B cell (primary cell): ENCODE measurements around the gene LCN15. TPM values are rescaled to one million over a fixed set of nuclear protein-coding genes. Genes with fewer than 3 reads are reported as not detected.
A peak's percentile ranks its signal among the peaks of the same experiment; 100 is the strongest.

Experiments
- ATAC-seq: fragments of 200-7000 bp; cut with Tn5 transposase; one replicate; pipeline ENCODE4 v1.10.0; 2021; ENCODE audit warnings: low read depth, mild to moderate bottlenecking, moderate number of reproducible peaks, moderate library complexity
- CTCF ChIA-PET: fragments of 350-600 bp; sonication (Branson Sonifier 250); formaldehyde crosslinking; loops from one replicate; lab custom pipeline; 2021; ENCODE audit warnings: antibody characterized with exemption, inconsistent platforms; lab: Charles Lee
- POLR2A ChIA-PET: fragments of 350-600 bp; sonication (Branson Sonifier 250); formaldehyde crosslinking; loops from one replicate; lab custom pipeline; 2021; ENCODE audit warnings: antibody characterized with exemption; lab: Charles Lee
- DNase-seq: peaks from one replicate; pipeline ENCODE4 v3.0.0; 2013
- H2AFZ ChIP-seq: 2 replicates; pipeline ENCODE4 v1.6.1; 2012; ENCODE audit warnings: mild to moderate bottlenecking, low read depth, low read length; ENCODE audit not compliant: insufficient read depth, poor library complexity, severe bottlenecking
- H3K27ac ChIP-seq, 2 donors: 1 replicate in 1 of 2; 2 replicates in 1 of 2; pipeline ENCODE4 v1.5.1; 2012 to 2013; ENCODE audit warnings: low read length in 2 of 2, mild to moderate bottlenecking in 2 of 2, moderate library complexity in 1 of 2
- H3K27me3 ChIP-seq, 4 experiments: fragments of 200-600 bp in 1 of 4; sonication (generic) in 1 of 4; replicated peaks in 1 of 4; 1 replicate in 2 of 4; 2 replicates in 2 of 4; pipeline versions ENCODE4 v1.6.1 to v1.7.0; 2013 to 2016; ENCODE audit warnings: low read length in 3 of 4, mild to moderate bottlenecking in 2 of 4, mixed read lengths in 1 of 4, moderate library complexity in 1 of 4; ENCODE audit not compliant: insufficient read depth in 4 of 4, control insufficient read depth in 3 of 4; ENCODE audit errors: control extremely low read depth in 1 of 4
- H3K36me3 ChIP-seq, 2 experiments: replicated peaks in 1 of 2; 1 replicate in 1 of 2; 2 replicates in 1 of 2; pipeline versions ENCODE4 v1.6.1 to v1.7.1; 2013; ENCODE audit warnings: low read length in 1 of 2; ENCODE audit not compliant: insufficient read depth in 2 of 2, control insufficient read depth in 1 of 2; ENCODE audit errors: control extremely low read depth in 1 of 2, extremely low read depth in 1 of 2
- H3K4me1 ChIP-seq, 2 donors: fragments of 200-600 bp in 1 of 2; sonication (generic) in 1 of 2; 1 replicate in 1 of 2; 2 replicates in 1 of 2; pipeline versions ENCODE4 v1.5.1 to v1.6.1; 2013 to 2017; ENCODE audit warnings: low read length in 2 of 2; ENCODE audit not compliant: control insufficient read depth in 2 of 2, insufficient read depth in 2 of 2
- H3K4me2 ChIP-seq: replicated peaks from 2 replicates; pipeline ENCODE3; 2012; ENCODE audit warnings: mild to moderate bottlenecking, low read depth, low read length; ENCODE audit not compliant: poor library complexity, severe bottlenecking
- H3K4me3 ChIP-seq, 5 experiments: fragments of 200-600 bp in 1 of 5; sonication (generic) in 1 of 5; 1 replicate in 3 of 5; 2 replicates in 2 of 5; pipeline versions ENCODE4 v1.5.1 to v1.7.0; 2011 to 2016; ENCODE audit warnings: low read length in 4 of 5, mild to moderate bottlenecking in 4 of 5, low read depth in 2 of 5, control low read depth in 1 of 5, moderate library complexity in 1 of 5; ENCODE audit not compliant: insufficient read depth in 1 of 5; ENCODE audit errors: control extremely low read depth in 1 of 5, extremely low read depth in 1 of 5
- H3K79me2 ChIP-seq: fragments of 200-600 bp; sonication (generic); one replicate; pipeline ENCODE4 v1.6.0; 2016; ENCODE audit warnings: low read length; ENCODE audit not compliant: control insufficient read depth, insufficient read depth
- H3K9ac ChIP-seq: fragments of 200-600 bp; sonication (generic); 2 replicates; pipeline ENCODE4 v1.6.1; 2017; ENCODE audit warnings: mild to moderate bottlenecking, low read length, moderate library complexity
- H3K9me3 ChIP-seq, 3 donors: one replicate each; pipeline versions ENCODE4 v1.6.1 to v1.7.1; 2013; ENCODE audit warnings: low read length in 2 of 3; ENCODE audit not compliant: control insufficient read depth in 2 of 3, insufficient read depth in 1 of 3; ENCODE audit errors: control extremely low read depth in 1 of 3
- H4K20me1 ChIP-seq: 2 replicates; pipeline ENCODE4 v1.6.0; 2012; ENCODE audit warnings: mild to moderate bottlenecking, low read length; ENCODE audit not compliant: insufficient read depth, control insufficient read depth, poor library complexity, severe bottlenecking
- H3K27ac Mint-ChIP-seq: one replicate; pipeline ENCODE4 v1.8.0; 2021; ENCODE audit warnings: mixed read lengths
- H3K27me3 Mint-ChIP-seq: one replicate; pipeline ENCODE4 v1.8.0; 2021; ENCODE audit warnings: mixed read lengths
- H3K4me1 Mint-ChIP-seq: one replicate; pipeline ENCODE4 v1.8.0; 2021; ENCODE audit warnings: mixed read lengths
- H3K4me3 Mint-ChIP-seq: one replicate; pipeline ENCODE4 v1.8.0; 2021; ENCODE audit warnings: mixed read lengths
- H3K9me3 Mint-ChIP-seq: one replicate; pipeline ENCODE4 v1.8.0; 2022; ENCODE audit warnings: mixed read lengths; ENCODE audit not compliant: insufficient read depth
- CTCF ChIP-seq: fragments of 200-600 bp; IDR thresholded peaks from one replicate; pipeline ENCODE4 v1.8.0; 2022; ENCODE audit warnings: antibody characterized with exemption, mild to moderate bottlenecking
- EZH2 ChIP-seq: IDR thresholded peaks from 2 replicates; pipeline ENCODE4 v1.6.1; 2012; ENCODE audit warnings: borderline replicate concordance, low read depth, mild to moderate bottlenecking, moderate library complexity, low read length; ENCODE audit not compliant: insufficient read depth, poor library complexity, severe bottlenecking
- WGBS: methylation state at CpG from one replicate; pipeline ENCODE4 v1.1.5; 2013; ENCODE audit warnings: missing lambda C conversion rate; ENCODE audit not compliant: insufficient coverage; 5-methylcytosine and 5-hydroxymethylcytosine counted together
- intact Hi-C: fragments of 100-400 bp; cut with micrococcal nuclease; formaldehyde crosslinking; loops from one replicate; pipeline ENCODE4 v1.10.0; 2022
- polyA plus RNA-seq: library from polyadenylated mRNA; depleted of rRNA; stranded (reverse); fragments of >200 nt; gene quantifications from 2 replicates; pipeline ENCODE4 v1.2.3, GENCODE V29; 2012
- total RNA-seq, 2 donors: library from RNA; stranded (reverse); fragments of 120-200 nt in 1 of 2; gene quantifications; 1 replicate in 1 of 2; 2 replicates in 1 of 2; pipeline versions ENCODE4 v1.2.3 to v1.2.4, GENCODE V29; 2013 to 2022

Gene LCN15
- total and polyA plus RNA-seq, 2 donors (not counting 1 experiment from before 2014, with no cell fraction given), result not detected

GRCh38 chr9:136808075-136808805 lies 43.9 kb upstream of the LCN15 start:
- Mint-ChIP-seq H3K9me3 (no peaks in the 10 kb centered on the region), H3K27me3 (no peaks in the 10 kb centered on the region), H3K4me1 (peaks cover 35% of the 10 kb centered on the region), H3K4me3 (peak overlapping the region; percentile 82), H3K27ac (peak overlapping the region; percentile 83)
- H3K4me2 ChIP-seq, result peak overlapping the region; percentile 86
- H3K9ac ChIP-seq, result peak overlapping the region; percentile 77
- under 1% methylated on average over 92 of the region's 93 CpGs for WGBS
- CTCF ChIA-PET, result interaction anchor here (1.4 to 3.7 kb wide), 7 partner anchors 15 to 238 kb away, joined by 3 to 15 read pairs (median 7); partner anchors contain the start of genes AJM1 and TMEM141
- no peaks in the 10 kb centered on the region for H3K27me3 ChIP-seq
- H3K4me1 ChIP-seq, result peaks cover 19 to 21% of the 10 kb centered on the region in 2 donors
- H2AFZ ChIP-seq, result peak overlapping the region; percentile 93
- H3K4me3 ChIP-seq, result peak overlapping the region; percentile 42 to 97 (median 75)
- H3K79me2 ChIP-seq, result peaks cover 52% of the 10 kb centered on the region
- H3K27ac ChIP-seq, result peak overlapping the region in 1 of 2 donors; percentile 18
- DNase-seq (no peak), ATAC-seq (peak; percentile 32)
- peaks cover 29% of the 10 kb centered on the region for H4K20me1 ChIP-seq
- H3K9me3 ChIP-seq, result no peaks in the 10 kb centered on the region
- TF ChIP-seq CTCF (peak; percentile 22), EZH2 (no peak)
- peaks cover 0 to 14% of the 10 kb centered on the region in 2 experiments for H3K36me3 ChIP-seq
- POLR2A ChIA-PET, result interaction anchor here (0.7 to 1.2 kb wide), 2 partner anchors 34 to 226 kb away, joined by 3 to 5 read pairs; partner anchors contain the start of gene AJM1
- intact Hi-C loops, result no loop called here
